Measurements from ENCODE around the gene NNAT. TPM values are rescaled to one million over a fixed set of nuclear protein-coding genes. Genes with fewer than 3 reads are reported as not detected.
"Not testable (repeated sequence)": the region's sequence is repeated elsewhere in the genome, so short reads cannot be mapped to it uniquely, and the experiment has no call there.

NNAT gene
- total RNA-seq, 1 donor from 2014 or later, result 0.54 TPM

DNA sequence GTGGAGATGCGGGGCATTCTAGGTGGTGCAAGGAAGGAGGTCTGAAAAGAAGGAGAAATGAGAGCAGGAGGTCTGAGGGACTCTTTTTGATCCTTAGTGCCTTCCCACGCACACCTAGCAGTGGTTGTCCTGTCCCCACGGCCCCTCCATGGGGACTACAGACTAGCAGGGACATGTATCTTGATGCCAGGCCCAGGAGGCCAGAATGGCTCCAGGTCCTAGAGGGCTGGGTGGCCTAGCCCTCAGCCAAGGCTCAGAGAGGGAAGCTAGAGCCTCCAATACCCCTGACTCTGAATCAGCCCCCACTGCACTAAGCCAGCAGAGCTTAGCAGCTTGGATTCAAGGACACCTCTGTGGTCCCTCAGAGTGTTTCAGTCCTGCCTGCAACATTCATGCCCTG lies 23.3 kb downstream of the NNAT start:
- H3K27me3 Mint-ChIP-seq (ENCODE audit: unreplicated experiment), result peaks cover 2% of the 10 kb centered on the region
- TF ChIP-seq, protein P1, sequence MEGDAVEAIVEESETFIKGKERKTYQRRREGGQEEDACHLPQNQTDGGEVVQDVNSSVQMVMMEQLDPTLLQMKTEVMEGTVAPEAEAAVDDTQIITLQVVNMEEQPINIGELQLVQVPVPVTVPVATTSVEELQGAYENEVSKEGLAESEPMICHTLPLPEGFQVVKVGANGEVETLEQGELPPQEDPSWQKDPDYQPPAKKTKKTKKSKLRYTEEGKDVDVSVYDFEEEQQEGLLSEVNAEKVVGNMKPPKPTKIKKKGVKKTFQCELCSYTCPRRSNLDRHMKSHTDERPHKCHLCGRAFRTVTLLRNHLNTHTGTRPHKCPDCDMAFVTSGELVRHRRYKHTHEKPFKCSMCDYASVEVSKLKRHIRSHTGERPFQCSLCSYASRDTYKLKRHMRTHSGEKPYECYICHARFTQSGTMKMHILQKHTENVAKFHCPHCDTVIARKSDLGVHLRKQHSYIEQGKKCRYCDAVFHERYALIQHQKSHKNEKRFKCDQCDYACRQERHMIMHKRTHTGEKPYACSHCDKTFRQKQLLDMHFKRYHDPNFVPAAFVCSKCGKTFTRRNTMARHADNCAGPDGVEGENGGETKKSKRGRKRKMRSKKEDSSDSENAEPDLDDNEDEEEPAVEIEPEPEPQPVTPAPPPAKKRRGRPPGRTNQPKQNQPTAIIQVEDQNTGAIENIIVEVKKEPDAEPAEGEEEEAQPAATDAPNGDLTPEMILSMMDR (IDR thresholded peaks at IDR 0.05; ENCODE audit: unreplicated experiment), result no peak
- H3K4me3 Mint-ChIP-seq (ENCODE audit: unreplicated experiment), result no peak overlapping the region
- no peaks in the 10 kb centered on the region for H3K9me3 Mint-ChIP-seq (ENCODE audit: unreplicated experiment)
- peaks cover 10% of the 10 kb centered on the region for H3K4me1 Mint-ChIP-seq (ENCODE audit: unreplicated experiment)
- no peaks in the 10 kb centered on the region for H3K36me3 Mint-ChIP-seq (ENCODE audit: low read depth, unreplicated experiment)
- DNase-seq (ENCODE audit: low spot score), result no peak
- H3K27ac Mint-ChIP-seq (ENCODE audit: unreplicated experiment), result no peak overlapping the region

DNA sequence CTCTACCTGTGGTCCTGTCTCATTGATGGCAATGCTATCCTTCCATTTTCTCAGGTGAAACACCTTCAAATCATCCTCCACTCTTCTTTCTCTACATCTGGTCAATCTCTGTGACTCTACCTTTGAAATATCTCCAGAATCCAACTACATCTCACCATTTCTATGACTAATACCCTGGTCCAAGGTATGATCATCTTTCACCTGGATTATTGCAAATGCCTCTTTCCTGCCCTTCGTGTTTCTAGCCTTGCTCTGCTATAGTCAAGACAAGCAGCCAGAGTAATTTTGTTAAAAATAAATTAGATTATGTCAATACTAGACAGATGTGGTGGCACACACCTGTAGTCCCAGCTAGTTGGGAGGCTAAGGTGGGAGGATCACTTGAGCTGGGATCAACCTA lies 24.5 kb downstream of the NNAT start:
- Mint-ChIP-seq H3K27ac (ENCODE audit: unreplicated experiment) (no peak overlapping the region), H3K36me3 (ENCODE audit: low read depth, unreplicated experiment) (no peaks in the 10 kb centered on the region), H3K27me3 (ENCODE audit: unreplicated experiment) (peaks cover 2% of the 10 kb centered on the region), H3K9me3 (ENCODE audit: unreplicated experiment) (no peaks in the 10 kb centered on the region), H3K4me3 (ENCODE audit: unreplicated experiment) (no peak overlapping the region), H3K4me1 (ENCODE audit: unreplicated experiment) (peaks cover 5% of the 10 kb centered on the region)
- TF ChIP-seq, protein P1 (IDR thresholded peaks at IDR 0.05; ENCODE audit: unreplicated experiment), result no peak
- no peak for DNase-seq (ENCODE audit: low spot score)

DNA sequence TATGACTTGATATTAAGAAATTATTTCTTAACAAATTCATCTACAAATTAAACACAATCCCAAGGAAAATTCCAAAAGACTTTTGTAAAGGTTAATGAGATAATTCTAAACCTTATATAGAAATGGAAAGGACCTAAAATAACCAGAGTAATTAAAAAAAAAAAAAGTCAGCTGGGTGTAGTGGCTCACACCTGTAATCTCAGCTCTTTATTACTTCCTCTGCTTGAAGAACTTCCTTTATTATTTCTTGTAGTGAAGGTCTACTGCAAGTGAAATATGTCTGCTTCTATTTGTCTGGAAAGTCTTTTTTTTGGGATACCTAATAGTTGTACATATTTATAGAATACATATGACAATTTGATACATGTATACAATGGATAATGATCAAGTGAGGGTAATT lies 26.9 kb downstream of the NNAT start:
- Mint-ChIP-seq H3K36me3 (ENCODE audit: low read depth, unreplicated experiment) (no peaks in the 10 kb centered on the region), H3K27me3 (ENCODE audit: unreplicated experiment) (peaks cover 2% of the 10 kb centered on the region), H3K4me3 (ENCODE audit: unreplicated experiment) (no peak overlapping the region), H3K9me3 (ENCODE audit: unreplicated experiment) (no peaks in the 10 kb centered on the region), H3K4me1 (ENCODE audit: unreplicated experiment) (no peaks in the 10 kb centered on the region), H3K27ac (ENCODE audit: unreplicated experiment) (no peak overlapping the region)
- DNase-seq (ENCODE audit: low spot score), result no peak
- TF ChIP-seq, protein P1 (IDR thresholded peaks at IDR 0.05; ENCODE audit: unreplicated experiment), result no peak

DNA sequence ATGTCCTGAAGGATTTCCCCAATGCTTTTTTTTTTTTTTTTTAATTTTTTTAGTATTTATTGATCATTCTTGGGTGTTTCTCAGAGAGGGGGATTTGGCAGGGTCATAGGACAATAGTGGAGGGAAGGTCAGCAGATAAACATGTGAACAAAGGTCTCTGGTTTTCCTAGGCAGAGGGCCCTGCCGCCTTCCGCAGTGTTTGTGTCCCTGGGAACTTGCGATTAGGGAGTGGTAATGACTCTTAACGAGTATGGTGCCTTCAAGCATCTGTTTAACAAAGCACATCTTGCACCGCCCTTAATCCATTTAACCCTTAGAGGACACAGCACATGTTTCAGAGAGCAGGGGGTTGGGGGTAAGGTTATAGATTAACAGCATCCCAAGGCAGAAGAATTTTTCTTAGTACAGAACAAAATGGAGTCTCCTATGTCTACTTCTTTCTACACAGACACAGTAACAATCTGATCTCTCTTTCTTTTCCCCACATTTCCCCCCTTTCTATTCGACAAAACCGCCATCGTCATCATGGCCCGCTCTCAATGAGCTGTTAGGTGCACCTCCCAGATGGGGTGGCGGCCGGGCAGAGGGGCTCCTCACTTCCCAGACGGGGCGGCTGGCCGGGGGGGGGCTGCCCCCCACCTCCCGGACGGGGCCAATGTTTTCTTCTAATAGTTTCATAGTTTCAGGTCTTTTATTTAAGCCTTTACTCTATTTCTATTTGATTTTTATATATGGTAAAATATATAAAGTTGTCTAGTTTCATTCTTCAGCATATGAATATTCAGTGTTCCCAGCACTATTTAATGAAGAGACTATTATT lies 29.3 kb downstream of the NNAT start:
- H3K27me3 Mint-ChIP-seq (ENCODE audit: unreplicated experiment); H3K36me3 Mint-ChIP-seq (ENCODE audit: low read depth, unreplicated experiment); H3K4me3 Mint-ChIP-seq (ENCODE audit: unreplicated experiment); H3K9me3 Mint-ChIP-seq (ENCODE audit: unreplicated experiment); H3K27ac Mint-ChIP-seq (ENCODE audit: unreplicated experiment); DNase-seq (ENCODE audit: low spot score); H3K4me1 Mint-ChIP-seq (ENCODE audit: unreplicated experiment): not testable (repeated sequence)

DNA sequence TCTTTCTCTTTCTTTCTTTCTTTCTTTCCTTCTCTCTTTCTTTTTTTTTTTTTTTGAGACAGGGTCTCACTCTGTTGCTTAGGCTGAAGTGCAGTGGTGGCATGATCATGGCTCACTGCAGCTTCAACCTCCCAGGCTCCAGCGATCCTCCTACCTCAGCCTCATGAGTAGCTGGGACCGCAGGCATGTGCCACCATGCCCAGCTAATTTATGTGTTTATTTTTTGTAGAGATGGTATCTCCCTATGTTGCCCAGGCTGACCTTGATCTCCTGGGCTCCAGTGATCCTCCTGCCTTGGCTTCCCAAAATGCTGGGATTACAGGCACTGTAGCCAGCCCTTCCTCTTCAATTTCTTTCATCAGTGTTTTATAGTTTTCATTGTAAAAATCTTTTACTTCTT lies 30.6 kb downstream of the NNAT start:
- not testable (repeated sequence) for H3K27ac Mint-ChIP-seq (ENCODE audit: unreplicated experiment); H3K27me3 Mint-ChIP-seq (ENCODE audit: unreplicated experiment); H3K9me3 Mint-ChIP-seq (ENCODE audit: unreplicated experiment); H3K36me3 Mint-ChIP-seq (ENCODE audit: low read depth, unreplicated experiment); DNase-seq (ENCODE audit: low spot score); H3K4me1 Mint-ChIP-seq (ENCODE audit: unreplicated experiment); H3K4me3 Mint-ChIP-seq (ENCODE audit: unreplicated experiment)

DNA sequence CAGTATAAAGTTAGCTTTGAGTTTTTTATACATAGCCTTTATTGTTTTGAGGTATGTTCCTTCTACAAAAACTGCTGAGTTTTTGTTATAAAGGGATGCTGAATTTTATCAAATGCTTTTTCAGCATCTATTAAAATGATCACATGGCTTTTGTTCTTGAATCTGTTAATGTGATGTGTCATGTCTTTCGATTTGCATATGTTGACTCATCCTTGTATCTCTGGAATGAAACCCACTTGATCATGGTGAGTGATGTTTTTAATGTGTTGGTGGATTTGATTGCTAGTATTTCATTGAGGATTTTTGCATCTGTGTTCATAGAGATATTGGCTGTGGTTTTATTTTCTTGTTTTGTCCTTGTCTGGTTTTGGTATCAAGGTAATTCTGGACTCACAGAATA lies 31.4 kb downstream of the NNAT start:
- Mint-ChIP-seq H3K4me1 (ENCODE audit: unreplicated experiment) (no peaks in the 10 kb centered on the region), H3K36me3 (ENCODE audit: low read depth, unreplicated experiment) (no peaks in the 10 kb centered on the region), H3K4me3 (ENCODE audit: unreplicated experiment) (no peak overlapping the region), H3K27me3 (ENCODE audit: unreplicated experiment) (no peaks in the 10 kb centered on the region), H3K9me3 (ENCODE audit: unreplicated experiment) (no peaks in the 10 kb centered on the region), H3K27ac (ENCODE audit: unreplicated experiment) (no peak overlapping the region)
- no peak for DNase-seq (ENCODE audit: low spot score)
- TF ChIP-seq, protein P1 (IDR thresholded peaks at IDR 0.05; ENCODE audit: unreplicated experiment), result no peak

DNA sequence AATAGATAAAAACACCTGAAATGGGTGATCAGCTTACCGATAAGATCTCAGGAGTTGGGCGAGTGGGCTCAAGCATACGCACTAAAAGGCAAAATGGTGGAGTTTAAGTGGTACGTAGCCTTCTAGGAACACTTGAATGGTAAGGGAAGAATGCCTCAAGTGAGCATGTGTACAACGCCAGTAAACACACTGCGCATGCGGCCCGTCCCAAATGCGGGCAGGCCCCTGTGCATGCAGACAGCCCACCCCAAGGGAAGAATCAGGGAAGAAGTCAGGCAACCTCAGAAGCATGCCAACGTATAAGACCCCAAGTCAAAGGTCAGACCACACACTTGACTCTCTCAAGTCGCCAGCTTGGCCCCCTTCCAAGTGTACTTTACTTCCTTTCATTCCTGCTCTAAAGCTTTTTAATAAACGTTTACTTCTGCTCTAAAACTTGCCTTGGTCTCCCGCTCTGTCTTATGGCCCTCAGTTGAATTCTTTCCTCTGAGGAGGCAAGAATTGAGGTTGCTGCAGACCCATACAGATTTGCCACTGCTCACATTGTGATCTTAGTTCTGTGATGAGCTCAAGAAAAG lies 33.8 kb downstream of the NNAT start:
- peaks cover 10% of the 10 kb centered on the region for H3K4me1 Mint-ChIP-seq (ENCODE audit: unreplicated experiment)
- H3K27me3 Mint-ChIP-seq (ENCODE audit: unreplicated experiment); DNase-seq (ENCODE audit: low spot score): not testable (repeated sequence)

More for the DNA sequence above, 33.8 kb downstream of the NNAT start:
- not testable (repeated sequence) for H3K27ac Mint-ChIP-seq (ENCODE audit: unreplicated experiment); H3K9me3 Mint-ChIP-seq (ENCODE audit: unreplicated experiment); H3K36me3 Mint-ChIP-seq (ENCODE audit: low read depth, unreplicated experiment); H3K4me3 Mint-ChIP-seq (ENCODE audit: unreplicated experiment)

Data from endothelial cell (in vitro differentiated cells).